H1 (cell line): ENCODE data around the gene PPARA. TPM values are rescaled to one million over a fixed set of nuclear protein-coding genes. Genes with fewer than 3 reads are reported as not detected.

Experiments
- BCL11A ChIP-seq, 2 experiments: IDR thresholded peaks; one replicate each; pipeline ENCODE4 v1.6.1; 2011; ENCODE audit warnings: low read depth in 2 of 2, low read length in 2 of 2, mild to moderate bottlenecking in 2 of 2
- CHD7 ChIP-seq: fragments of 300-600 bp; sonication (generic); IDR thresholded peaks from 2 replicates; pipeline ENCODE4 v1.7.1; 2012; ENCODE audit warnings: low read length, moderate library complexity, mild to moderate bottlenecking, inconsistent platforms; ENCODE audit not compliant: insufficient replicate concordance
- EGR1 ChIP-seq: IDR thresholded peaks from 2 replicates; pipeline ENCODE4 v1.6.1; 2011; ENCODE audit warnings: low read depth, low read length, borderline replicate concordance
- FOSL1 ChIP-seq: IDR thresholded peaks from 2 replicates; pipeline ENCODE4 v1.6.1; 2011; ENCODE audit warnings: mild to moderate bottlenecking, low read depth, low read length, moderate library complexity; ENCODE audit not compliant: insufficient read depth
- RAD21 ChIP-seq, 2 experiments: IDR thresholded peaks in 1 of 2; conservative IDR thresholded peaks in 1 of 2; 2 replicates each; pipeline ENCODE4 v1.6.1; 2011; ENCODE audit warnings: low read depth in 2 of 2, low read length in 2 of 2, improper control_type of control experiment in 1 of 2, inconsistent platforms in 1 of 2, mild to moderate bottlenecking in 1 of 2, moderate library complexity in 1 of 2
- RBBP5 ChIP-seq: IDR thresholded peaks from 2 replicates; pipeline ENCODE4 v1.7.1; 2012; ENCODE audit warnings: low read depth, mild to moderate bottlenecking, inconsistent platforms, low read length, moderate library complexity, borderline replicate concordance
- SAP30 ChIP-seq: fragments of 300-600 bp; sonication (generic); IDR thresholded peaks from 2 replicates; pipeline ENCODE4 v1.7.1; 2012; ENCODE audit warnings: low read length, moderate library complexity, mild to moderate bottlenecking, inconsistent platforms; ENCODE audit not compliant: insufficient read depth, insufficient replicate concordance
- polyA plus RNA-seq, 7 experiments: library from polyadenylated mRNA; depleted of rRNA in 3 of 7; stranded (reverse) in 5 of 7; unstranded in 2 of 7; fragments of >200 nt in 5 of 7; fragments of 200-250 nt in 2 of 7; gene quantifications; 1 replicate in 5 of 7; 2 replicates in 1 of 7; 4 replicates in 1 of 7; pipeline versions ENCODE4 v1.2.1 to v1.2.3, GENCODE V29; 2011 to 2013; ENCODE audit warnings: missing spikeins in 2 of 7, mixed read lengths in 2 of 7
- total RNA-seq: library from RNA; stranded (reverse); fragmentation: NEBNext Ultra II Directional; extraction: Animal tissue kit (Norgen Biotek cat#: 25700); gene quantifications from 2 replicates; pipeline ENCODE4 v1.2.1, GENCODE V29; 2021
- TF ChIP-seq, protein P1 (sequence below): IDR thresholded peaks from 2 replicates; pipeline ENCODE4 v1.6.1; 2011; ENCODE audit warnings: low read depth, mild to moderate bottlenecking, low read length; ENCODE audit not compliant: insufficient read depth

PPARA gene
- total and polyA plus RNA-seq, 2 of the 8 experiments (the other 6 are each of a cell fraction or from before 2014, with no cell fraction given): 3.1 to 8.2 TPM

- no peak for TF ChIP-seq FOSL1
- TF ChIP-seq RBBP5: peak; percentile 49; the same call in 1 of the 2 replicates
- TF ChIP-seq BCL11A (IDR thresholded peaks at IDR 0.05; ENCODE audit: low read depth in 2 of 2, low read length in 2 of 2): no peak
- no peak for TF ChIP-seq SAP30
- TF ChIP-seq CHD7: no peak
- TF ChIP-seq EGR1: no peak
- TF ChIP-seq RAD21 (IDR thresholded peaks at IDR 0.05 in 1 of 2, conservative IDR thresholded peaks at IDR 0.05 in 1 of 2; ENCODE audit: low read depth in 2 of 2, low read length in 2 of 2): peak in 1 of 2 experiments; percentile 47; a peak in 2 of 4 replicates
- TF ChIP-seq, protein P1, sequence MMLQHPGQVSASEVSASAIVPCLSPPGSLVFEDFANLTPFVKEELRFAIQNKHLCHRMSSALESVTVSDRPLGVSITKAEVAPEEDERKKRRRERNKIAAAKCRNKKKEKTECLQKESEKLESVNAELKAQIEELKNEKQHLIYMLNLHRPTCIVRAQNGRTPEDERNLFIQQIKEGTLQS: no peak
Measured at GRCh38 chr22:46262449-46263215, 112.3 kb downstream of the PPARA start (continued).
